ENCODE results near the gene SNX33.
"Not testable (repeated sequence)": the region's sequence is repeated elsewhere in the genome, so short reads cannot be mapped to it uniquely, and the experiment has no call there.

The SNX33 gene

DNA sequence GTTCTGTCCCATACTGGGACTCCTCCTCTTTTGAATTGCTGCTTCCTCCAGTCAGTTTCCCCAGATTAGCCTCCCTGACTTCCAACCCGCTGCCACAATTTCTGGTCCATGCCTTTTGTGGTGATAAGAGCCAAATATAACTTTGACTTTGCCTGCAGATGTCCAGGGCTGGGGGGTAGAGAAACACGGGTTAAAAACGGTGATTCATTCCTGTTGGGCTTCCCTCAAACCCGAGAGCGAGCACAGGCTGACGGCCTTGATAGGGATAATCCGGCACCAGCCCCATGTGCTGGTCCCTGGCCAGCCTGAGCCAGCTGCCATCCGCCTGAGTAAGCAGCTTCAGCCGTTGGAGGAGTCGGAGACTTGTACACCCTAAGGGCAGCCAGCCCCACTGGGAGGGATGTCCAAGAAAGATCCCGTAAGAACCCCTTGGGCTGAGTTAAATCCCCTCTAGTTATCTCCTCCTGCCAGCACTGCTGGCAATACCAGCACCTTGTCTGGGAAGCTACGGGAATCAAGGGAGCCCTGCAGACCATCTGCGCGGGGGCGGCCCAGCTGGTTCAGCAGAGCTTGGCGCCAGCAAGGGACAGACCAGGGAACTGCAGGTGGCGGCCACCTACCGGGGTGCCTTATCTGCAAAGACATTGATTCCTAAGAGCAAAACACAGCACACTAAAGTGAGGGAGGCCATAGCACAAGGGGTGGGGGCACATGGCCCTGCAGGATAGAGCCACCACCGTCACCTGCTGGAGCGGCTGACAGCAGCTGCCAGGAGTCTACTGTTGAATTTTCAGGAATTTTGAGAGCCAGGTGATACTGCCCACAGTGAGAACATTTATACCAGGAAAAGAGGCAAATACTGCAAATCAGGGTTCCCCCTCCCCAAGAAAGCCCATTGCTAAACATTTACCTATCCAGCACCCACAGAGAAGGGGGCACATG is 46.8 kb downstream of the SNX33 start:
- no peak for TF ChIP-seq ZNF274 (IDR thresholded peaks at IDR 0.05; ENCODE audit: low read depth, low read length)
- no peak for TF ChIP-seq YY1 (IDR thresholded peaks at IDR 0.05; ENCODE audit: insufficient read depth, insufficient read length)
- no peak for TF ChIP-seq SUZ12 (IDR thresholded peaks at IDR 0.05; ENCODE audit: extremely low read depth, insufficient read depth, insufficient read length)
- Histone ChIP-seq H3K4me3 (ENCODE audit: insufficient read length, low read depth) (no peak overlapping the region), H3K4me1 (ENCODE audit: insufficient read depth, insufficient read length) (peaks cover 24% of the 10 kb centered on the region), H3K36me3 (ENCODE audit: insufficient read depth, insufficient read length, low read length) (peaks cover 14% of the 10 kb centered on the region), H3K9me3 (ENCODE audit: insufficient read depth, low read length) (no peaks in the 10 kb centered on the region), H3K27me3 (ENCODE audit: insufficient read depth, insufficient read length) (no peaks in the 10 kb centered on the region), H3K9ac (ENCODE audit: insufficient read length, low read depth) (peak overlapping the region; percentile 63)
- no peak for DNase-seq (ENCODE audit: low read depth, low spot score)

DNA sequence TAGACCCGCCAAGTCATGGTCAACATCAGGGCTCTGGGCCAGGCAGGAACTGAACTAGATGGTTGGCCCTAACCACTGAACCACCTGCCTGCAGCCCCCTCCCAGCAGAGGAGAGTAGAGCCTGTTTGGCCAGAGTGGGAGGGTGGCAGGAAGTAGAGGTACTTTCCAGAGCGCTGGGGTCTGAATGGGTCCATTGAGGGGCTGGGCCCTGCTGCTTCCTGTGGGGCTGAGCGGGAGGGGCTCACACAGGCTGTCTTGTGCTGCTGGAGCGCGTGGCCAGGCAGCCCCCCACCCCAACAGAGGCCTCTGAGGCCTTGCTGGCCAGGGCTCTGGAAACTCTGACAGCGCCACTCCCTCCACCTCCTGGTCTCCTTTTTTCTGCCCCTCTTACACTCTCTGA is 47.5 kb downstream of the SNX33 start:
- Histone ChIP-seq H3K9me3 (ENCODE audit: insufficient read depth, low read length) (no peaks in the 10 kb centered on the region), H3K27me3 (ENCODE audit: insufficient read depth, insufficient read length) (no peaks in the 10 kb centered on the region), H3K4me3 (ENCODE audit: insufficient read length, low read depth) (no peak overlapping the region), H3K9ac (ENCODE audit: insufficient read length, low read depth) (peak overlapping the region; percentile 43), H3K36me3 (ENCODE audit: insufficient read depth, insufficient read length, low read length) (peaks cover 9% of the 10 kb centered on the region), H3K4me1 (ENCODE audit: insufficient read depth, insufficient read length) (peaks cover 24% of the 10 kb centered on the region)
- TF ChIP-seq ZNF274 (IDR thresholded peaks at IDR 0.05; ENCODE audit: low read depth, low read length) (no peak), SUZ12 (IDR thresholded peaks at IDR 0.05; ENCODE audit: extremely low read depth, insufficient read depth, insufficient read length) (no peak), YY1 (IDR thresholded peaks at IDR 0.05; ENCODE audit: insufficient read depth, insufficient read length) (no peak)
- DNase-seq (ENCODE audit: low read depth, low spot score), result no peak

DNA sequence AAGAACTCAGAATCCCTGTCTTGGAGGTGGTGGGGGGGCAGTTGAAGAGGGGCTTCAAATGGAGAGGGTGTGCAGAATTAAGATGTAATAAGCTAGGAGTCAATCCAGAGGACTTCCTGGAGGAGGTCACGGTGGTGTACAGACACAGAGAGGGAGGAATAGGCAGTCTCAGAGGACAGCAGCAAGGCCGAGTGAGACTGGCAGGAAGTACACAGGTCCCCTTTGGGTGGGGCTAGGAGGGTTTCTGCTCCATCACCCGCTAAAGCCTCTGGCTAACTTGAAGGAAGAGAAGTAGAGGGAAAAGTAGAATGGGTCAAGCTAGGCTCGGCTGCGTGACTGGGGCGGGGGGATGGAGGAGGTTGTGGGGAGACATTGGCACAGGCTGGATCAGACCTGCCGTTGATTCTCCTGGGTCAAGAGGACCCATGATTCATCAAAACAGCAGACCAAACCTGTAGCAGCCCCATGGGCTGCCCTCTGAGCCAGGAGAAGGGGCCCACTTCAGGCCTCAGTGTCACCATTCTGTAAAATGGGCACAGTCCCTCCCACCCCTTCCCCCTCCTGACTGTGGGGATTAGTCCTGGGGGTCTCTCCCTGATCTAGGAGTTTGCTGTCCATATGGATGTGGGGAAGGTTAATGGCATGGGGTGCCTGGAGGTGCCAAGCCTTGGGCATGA is 48.1 kb downstream of the SNX33 start:
- Histone ChIP-seq H3K9ac (ENCODE audit: insufficient read length, low read depth) (no peak overlapping the region), H3K4me1 (ENCODE audit: insufficient read depth, insufficient read length) (peaks cover 24% of the 10 kb centered on the region), H3K27me3 (ENCODE audit: insufficient read depth, insufficient read length) (no peaks in the 10 kb centered on the region), H3K4me3 (ENCODE audit: insufficient read length, low read depth) (no peak overlapping the region), H3K9me3 (ENCODE audit: insufficient read depth, low read length) (no peaks in the 10 kb centered on the region), H3K36me3 (ENCODE audit: insufficient read depth, insufficient read length, low read length) (peaks cover 9% of the 10 kb centered on the region)
- no peak for TF ChIP-seq SUZ12 (IDR thresholded peaks at IDR 0.05; ENCODE audit: extremely low read depth, insufficient read depth, insufficient read length)
- no peak for DNase-seq (ENCODE audit: low read depth, low spot score)

DNA sequence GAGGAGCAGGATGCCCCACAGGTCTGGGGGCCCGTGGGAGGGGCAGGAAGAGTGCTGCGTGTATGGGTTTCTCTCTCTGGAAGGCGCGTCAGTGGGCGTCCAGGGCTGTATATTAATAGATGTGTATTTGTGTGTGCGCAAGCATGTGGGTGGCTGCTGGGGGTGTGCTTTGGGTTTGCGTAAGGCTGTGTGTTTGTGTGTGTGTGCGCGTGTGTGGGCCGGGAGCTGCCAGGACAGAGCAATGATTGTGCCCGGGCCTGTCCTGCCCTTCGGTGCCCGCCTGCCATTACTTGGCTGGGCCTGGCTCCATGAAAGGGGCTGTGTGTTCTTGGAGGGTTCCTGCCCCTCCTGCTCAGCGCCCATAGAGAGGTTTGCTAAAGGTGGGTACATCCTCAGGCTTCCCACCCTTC is 48.6 kb downstream of the SNX33 start:
- no peak for TF ChIP-seq YY1 (IDR thresholded peaks at IDR 0.05; ENCODE audit: insufficient read depth, insufficient read length)
- TF ChIP-seq ZNF274 (IDR thresholded peaks at IDR 0.05; ENCODE audit: low read depth, low read length), result no peak
- no peak for TF ChIP-seq SUZ12 (IDR thresholded peaks at IDR 0.05; ENCODE audit: extremely low read depth, insufficient read depth, insufficient read length)
- no peak for DNase-seq (ENCODE audit: low read depth, low spot score)
- H3K27me3 ChIP-seq (ENCODE audit: insufficient read depth, insufficient read length), result no peaks in the 10 kb centered on the region
- H3K4me1 ChIP-seq (ENCODE audit: insufficient read depth, insufficient read length), result peaks cover 24% of the 10 kb centered on the region
- peak overlapping the region; percentile 38 for H3K9ac ChIP-seq (ENCODE audit: insufficient read length, low read depth)
- peaks cover 13% of the 10 kb centered on the region for H3K36me3 ChIP-seq (ENCODE audit: insufficient read depth, insufficient read length, low read length)
- H3K9me3 ChIP-seq (ENCODE audit: insufficient read depth, low read length), result no peaks in the 10 kb centered on the region
- H3K4me3 ChIP-seq (ENCODE audit: insufficient read length, low read depth), result no peak overlapping the region

DNA sequence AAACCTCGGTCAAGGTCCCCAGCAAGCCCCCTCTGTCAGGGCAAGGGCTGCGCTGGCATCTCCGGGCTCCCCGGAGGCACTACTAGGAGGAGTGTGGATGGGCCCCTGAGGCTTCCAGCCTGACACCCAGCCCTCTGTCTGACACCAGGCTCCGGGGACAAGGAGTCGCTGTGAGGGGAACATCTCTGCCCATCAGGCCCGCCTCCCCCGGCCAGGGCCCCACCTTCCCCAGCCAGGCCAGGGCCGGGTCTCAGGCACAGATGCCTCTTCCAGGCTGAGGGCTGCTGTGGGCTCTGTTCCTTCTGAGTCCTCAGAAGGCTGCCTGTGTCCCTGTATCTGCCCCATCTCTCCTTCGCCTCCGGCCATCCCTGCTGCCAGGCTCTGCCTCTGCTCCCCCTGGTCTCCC is 49.1 kb downstream of the SNX33 start:
- Histone ChIP-seq H3K27me3 (ENCODE audit: insufficient read depth, insufficient read length) (no peaks in the 10 kb centered on the region), H3K4me1 (ENCODE audit: insufficient read depth, insufficient read length) (peaks cover 24% of the 10 kb centered on the region), H3K9ac (ENCODE audit: insufficient read length, low read depth) (no peak overlapping the region), H3K9me3 (ENCODE audit: insufficient read depth, low read length) (no peaks in the 10 kb centered on the region), H3K36me3 (ENCODE audit: insufficient read depth, insufficient read length, low read length) (peaks cover 10% of the 10 kb centered on the region), H3K4me3 (ENCODE audit: insufficient read length, low read depth) (no peak overlapping the region)
- no peak for DNase-seq (ENCODE audit: low read depth, low spot score)
- TF ChIP-seq YY1 (IDR thresholded peaks at IDR 0.05; ENCODE audit: insufficient read depth, insufficient read length), result no peak
- no peak for TF ChIP-seq SUZ12 (IDR thresholded peaks at IDR 0.05; ENCODE audit: extremely low read depth, insufficient read depth, insufficient read length)
- TF ChIP-seq ZNF274 (IDR thresholded peaks at IDR 0.05; ENCODE audit: low read depth, low read length), result no peak

DNA sequence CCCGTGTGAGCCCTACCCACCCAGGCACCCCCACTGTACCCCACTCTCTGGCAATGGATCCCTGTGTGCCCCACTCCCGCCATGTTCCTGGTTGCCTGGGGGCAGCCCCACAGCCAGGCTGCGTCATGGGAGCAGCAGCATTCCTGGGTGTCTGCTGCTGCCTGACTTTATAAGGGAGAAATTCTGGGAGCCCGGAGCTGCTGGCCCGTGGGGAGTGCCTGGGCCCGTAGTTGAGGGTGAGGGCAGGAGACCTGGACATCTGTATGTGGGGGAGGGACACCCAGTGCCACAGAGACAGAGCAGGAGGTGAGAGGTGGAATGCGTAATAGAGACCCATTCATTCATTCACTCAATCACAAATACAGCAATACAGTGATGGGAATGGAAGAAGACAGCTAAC is 49.8 kb downstream of the SNX33 start:
- no peak for TF ChIP-seq ZNF274 (IDR thresholded peaks at IDR 0.05; ENCODE audit: low read depth, low read length)
- TF ChIP-seq YY1 (IDR thresholded peaks at IDR 0.05; ENCODE audit: insufficient read depth, insufficient read length), result no peak
- TF ChIP-seq SUZ12 (IDR thresholded peaks at IDR 0.05; ENCODE audit: extremely low read depth, insufficient read depth, insufficient read length), result no peak
- H3K9me3 ChIP-seq (ENCODE audit: insufficient read depth, low read length), result no peaks in the 10 kb centered on the region
- H3K4me3 ChIP-seq (ENCODE audit: insufficient read length, low read depth), result no peak overlapping the region
- peaks cover 6% of the 10 kb centered on the region for H3K36me3 ChIP-seq (ENCODE audit: insufficient read depth, insufficient read length, low read length)
- H3K4me1 ChIP-seq (ENCODE audit: insufficient read depth, insufficient read length), result peaks cover 24% of the 10 kb centered on the region
- H3K9ac ChIP-seq (ENCODE audit: insufficient read length, low read depth), result no peak overlapping the region
- H3K27me3 ChIP-seq (ENCODE audit: insufficient read depth, insufficient read length), result no peaks in the 10 kb centered on the region
- no peak for DNase-seq (ENCODE audit: low read depth, low spot score)

DNA sequence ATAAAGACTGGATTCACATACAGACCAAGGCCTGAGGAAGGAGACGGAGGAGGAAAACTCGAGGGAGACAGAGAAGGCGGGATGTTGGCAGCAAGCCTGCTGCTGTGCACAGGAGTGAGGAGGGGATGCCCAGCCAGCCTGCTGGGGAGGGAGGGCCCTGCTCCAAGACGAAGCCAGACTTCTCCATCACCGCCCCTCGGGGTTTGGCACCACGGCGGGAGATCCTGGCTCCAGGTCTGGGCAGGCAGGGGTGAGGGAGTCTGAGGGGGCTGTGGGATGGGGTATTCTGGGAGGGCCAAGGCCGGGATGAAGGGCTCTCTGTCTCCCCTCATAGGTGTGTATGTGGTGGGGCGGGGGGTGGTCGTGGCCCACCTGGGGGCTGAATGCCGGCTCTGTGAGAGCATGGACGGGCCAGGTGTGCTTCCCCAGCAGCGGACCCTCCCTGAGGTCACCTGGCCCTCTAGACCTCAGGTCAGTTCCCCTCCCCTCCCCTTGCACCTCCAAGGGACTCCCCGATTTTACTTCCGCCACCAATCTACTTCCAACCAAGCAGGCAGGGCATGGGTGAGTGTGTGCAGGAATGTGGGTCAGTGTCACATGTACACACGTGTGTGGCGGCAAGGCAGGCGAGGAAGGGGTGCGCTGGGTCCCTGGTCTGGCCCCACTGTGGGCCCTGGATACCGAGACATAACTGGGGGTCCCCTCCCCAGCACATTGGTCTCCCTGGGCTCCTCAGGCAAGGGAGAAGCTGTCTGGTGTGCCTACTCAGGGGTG is 50.4 kb downstream of the SNX33 start:
- H3K36me3 ChIP-seq (ENCODE audit: insufficient read depth, insufficient read length, low read length); H3K9me3 ChIP-seq (ENCODE audit: insufficient read depth, low read length); DNase-seq (ENCODE audit: low read depth, low spot score); H3K4me3 ChIP-seq (ENCODE audit: insufficient read length, low read depth); H3K9ac ChIP-seq (ENCODE audit: insufficient read length, low read depth); H3K27me3 ChIP-seq (ENCODE audit: insufficient read depth, insufficient read length): not testable (repeated sequence)
- peaks cover 24% of the 10 kb centered on the region for H3K4me1 ChIP-seq (ENCODE audit: insufficient read depth, insufficient read length)

DNA sequence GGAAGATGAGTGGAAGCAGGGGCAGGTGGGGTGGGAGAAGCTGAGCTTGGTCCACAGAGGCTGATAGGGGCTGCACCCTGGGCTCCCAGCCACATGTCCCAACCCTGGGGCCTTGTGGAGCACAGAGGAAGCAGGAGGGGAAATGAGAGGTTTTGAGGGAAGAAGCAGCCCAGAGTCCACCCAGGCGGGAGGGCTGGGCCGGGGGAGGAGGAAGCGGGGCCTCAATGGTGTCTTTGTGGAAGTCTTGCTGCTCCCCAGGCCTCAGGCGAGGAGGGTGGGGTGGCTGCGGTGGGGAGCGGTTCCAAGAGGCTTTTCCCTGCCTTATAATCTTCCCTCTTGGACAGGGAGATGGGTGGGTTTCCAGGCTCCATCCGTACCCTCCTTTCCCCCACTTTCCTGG is 51.8 kb downstream of the SNX33 start:
- peaks cover 15% of the 10 kb centered on the region for H3K4me1 ChIP-seq (ENCODE audit: insufficient read depth, insufficient read length)
- H3K27me3 ChIP-seq (ENCODE audit: insufficient read depth, insufficient read length); H3K9ac ChIP-seq (ENCODE audit: insufficient read length, low read depth); H3K9me3 ChIP-seq (ENCODE audit: insufficient read depth, low read length); H3K36me3 ChIP-seq (ENCODE audit: insufficient read depth, insufficient read length, low read length); DNase-seq (ENCODE audit: low read depth, low spot score); H3K4me3 ChIP-seq (ENCODE audit: insufficient read length, low read depth): not testable (repeated sequence)

DNA sequence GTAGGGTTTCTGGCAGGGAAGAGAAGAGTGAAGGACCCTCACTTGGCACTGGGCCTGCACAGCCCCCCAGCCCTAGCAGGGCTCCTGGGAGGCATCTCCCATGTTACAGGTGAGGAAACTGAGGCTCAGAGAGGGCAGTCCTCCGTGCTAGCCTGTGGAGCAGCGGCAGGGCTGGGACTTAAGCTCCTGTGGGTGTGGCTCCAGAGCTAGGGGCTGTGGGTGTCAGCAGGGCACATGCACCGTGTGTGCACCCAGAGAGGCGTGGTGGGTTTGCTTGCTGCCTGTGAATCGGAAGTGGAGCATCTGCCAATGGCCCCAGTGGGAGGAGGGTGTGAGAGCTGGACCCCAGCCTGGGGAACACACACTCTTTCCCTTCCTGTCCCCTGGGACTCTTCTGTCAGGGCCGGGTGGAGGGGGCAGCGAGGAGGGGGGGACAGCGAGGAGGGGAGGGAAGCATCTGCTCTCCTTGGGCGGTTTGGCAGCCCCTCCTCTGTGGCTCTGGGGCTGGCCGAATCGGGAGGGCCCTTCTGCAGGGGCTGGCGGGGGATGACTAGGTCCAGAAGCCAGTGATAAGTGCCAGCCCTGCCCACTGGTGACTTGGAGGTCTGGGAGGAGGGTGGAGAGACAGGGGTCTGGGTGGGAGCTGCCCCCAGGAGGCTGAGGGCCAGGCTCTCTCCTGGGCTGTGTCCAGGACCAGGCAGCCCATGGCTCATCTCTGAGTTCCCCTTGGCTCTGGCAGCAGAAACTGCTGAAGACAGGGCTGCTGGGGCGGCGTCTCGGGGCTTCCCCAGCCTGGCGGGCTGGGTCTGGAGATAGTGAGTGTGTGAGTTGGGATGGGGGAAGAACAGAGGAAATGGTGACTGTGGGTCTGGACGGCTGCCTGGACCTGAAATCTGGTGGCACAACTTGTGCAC is 52.5 kb downstream of the SNX33 start:
- H3K36me3 ChIP-seq (ENCODE audit: insufficient read depth, insufficient read length, low read length); DNase-seq (ENCODE audit: low read depth, low spot score); H3K9me3 ChIP-seq (ENCODE audit: insufficient read depth, low read length); H3K27me3 ChIP-seq (ENCODE audit: insufficient read depth, insufficient read length); H3K4me3 ChIP-seq (ENCODE audit: insufficient read length, low read depth); H3K9ac ChIP-seq (ENCODE audit: insufficient read length, low read depth): not testable (repeated sequence)
- H3K4me1 ChIP-seq (ENCODE audit: insufficient read depth, insufficient read length), result peaks cover 15% of the 10 kb centered on the region

Data from NT2/D1 (cell line).